H1 (cell line): ENCODE data around the gene SGMS2. TPM values are rescaled to one million over a fixed set of nuclear protein-coding genes. Genes with fewer than 3 reads are reported as not detected.
A peak's percentile ranks its signal among the peaks of the same experiment; 100 is the strongest.

Experiments used
- CTCF ChIA-PET: fragments of 300-600 bp; sonication (Branson Sonifier 250); formaldehyde crosslinking; loops from one replicate; lab custom pipeline; 2021; ENCODE audit not compliant: partially characterized antibody; lab: Charles Lee
- POLR2A ChIA-PET: fragments of 300-600 bp; sonication (Branson Sonifier 250); formaldehyde crosslinking; loops from one replicate; lab custom pipeline; 2021; ENCODE audit warnings: inconsistent platforms; ENCODE audit not compliant: partially characterized antibody; lab: Charles Lee
- DNase-seq, 2 experiments: peaks; one replicate each; pipeline versions ENCODE4 v3.0.0 to v3.0.0-alpha.2; 2010 to 2022; ENCODE audit warnings: low spot score in 2 of 2, low read depth in 1 of 2, mixed read lengths in 1 of 2
- FAIRE-seq: peaks from 2 replicates; lab custom pipeline; 2011; peaks lifted over from hg19 to GRCh38; lab: Jason Lieb, UNC
- H2AFZ ChIP-seq: 2 replicates; pipeline ENCODE4 v1.8.1; 2012; ENCODE audit warnings: low read length, inconsistent platforms
- H2AK5ac ChIP-seq: 2 replicates; pipeline ENCODE4 v1.6.1; 2013; ENCODE audit warnings: low read depth, low read length
- H2BK120ac ChIP-seq: replicated peaks from 2 replicates; pipeline ENCODE3; 2013; ENCODE audit warnings: low read depth, low read length, inconsistent platforms
- H2BK12ac ChIP-seq: 2 replicates; pipeline ENCODE4 v1.6.1; 2013; ENCODE audit warnings: low read depth, low read length
- H2BK15ac ChIP-seq: 2 replicates; pipeline ENCODE4 v1.6.1; 2013; ENCODE audit warnings: low read length
- H2BK20ac ChIP-seq: 2 replicates; pipeline ENCODE4 v1.6.1; 2013; ENCODE audit warnings: low read length
- H2BK5ac ChIP-seq: 2 replicates; pipeline ENCODE4 v1.6.1; 2013; ENCODE audit warnings: low read depth, low read length
- H3K14ac ChIP-seq: 2 replicates; pipeline ENCODE4 v1.6.1; 2013; ENCODE audit warnings: inconsistent platforms; ENCODE audit not compliant: insufficient read length
- H3K18ac ChIP-seq: 2 replicates; pipeline ENCODE4 v1.6.1; 2013; ENCODE audit warnings: low read length; ENCODE audit errors: extremely low read depth
- H3K23ac ChIP-seq: 2 replicates; pipeline ENCODE4 v1.6.1; 2013; ENCODE audit warnings: inconsistent platforms; ENCODE audit not compliant: insufficient read length
- H3K23me2 ChIP-seq: 2 replicates; pipeline ENCODE4 v1.6.1; 2013; ENCODE audit warnings: low read depth, low read length
- H3K27ac ChIP-seq: 2 replicates; pipeline ENCODE4 v1.6.1; 2011; ENCODE audit warnings: low read depth, low read length, inconsistent platforms
- H3K27me3 ChIP-seq, 4 experiments: replicated peaks in 1 of 4; 1 replicate in 1 of 4; 2 replicates in 3 of 4; pipeline versions ENCODE4 v1.6.1 to v1.8.1; 2011 to 2013; ENCODE audit warnings: low read length in 3 of 4, mild to moderate bottlenecking in 3 of 4, inconsistent platforms in 2 of 4, mixed read lengths in 2 of 4, moderate library complexity in 1 of 4; ENCODE audit not compliant: control insufficient read depth in 3 of 4, insufficient read depth in 3 of 4; ENCODE audit errors: extremely low read depth in 1 of 4
- H3K36me3 ChIP-seq, 4 experiments: 2 replicates each; pipeline versions ENCODE4 v1.6.1 to v1.8.1; 2011 to 2013; ENCODE audit warnings: mild to moderate bottlenecking in 4 of 4, low read length in 3 of 4, moderate library complexity in 2 of 4, control low read depth in 1 of 4, inconsistent platforms in 1 of 4; ENCODE audit not compliant: insufficient read depth in 4 of 4, control insufficient read depth in 2 of 4
- H3K4ac ChIP-seq: replicated peaks from 2 replicates; pipeline ENCODE3; 2013; ENCODE audit warnings: low read length, low read depth, mixed read lengths, inconsistent platforms; ENCODE audit not compliant: insufficient read length
- H3K4me1 ChIP-seq, 4 experiments: replicated peaks in 1 of 4; 1 replicate in 1 of 4; 2 replicates in 3 of 4; pipeline versions ENCODE4 v1.6.1 to v1.8.1; 2011 to 2013; ENCODE audit warnings: low read length in 3 of 4, inconsistent platforms in 2 of 4, mixed read lengths in 1 of 4; ENCODE audit not compliant: insufficient read depth in 4 of 4, control insufficient read depth in 3 of 4
- H3K4me2 ChIP-seq, 2 experiments: 2 replicates each; pipeline versions ENCODE4 v1.6.1 to v1.8.1; 2011 to 2013; ENCODE audit warnings: low read depth in 2 of 2, low read length in 2 of 2, control low read depth in 1 of 2, inconsistent platforms in 1 of 2, mild to moderate bottlenecking in 1 of 2; ENCODE audit not compliant: insufficient read depth in 1 of 2
- H3K4me3 ChIP-seq, 4 experiments: fragments of 200-600, 300-600 bp in 1 of 4; sonication (generic), shearing (Covaris generic), sonication (Bioruptor Twin) in 1 of 4; 2 replicates each; pipeline versions ENCODE4 v1.5.1 to v1.8.1; 2011 to 2016; ENCODE audit warnings: low read length in 4 of 4, low read depth in 3 of 4, control low read depth in 2 of 4, inconsistent platforms in 2 of 4, mild to moderate bottlenecking in 2 of 4, mixed read lengths in 1 of 4, moderate library complexity in 1 of 4; ENCODE audit not compliant: insufficient read depth in 2 of 4; ENCODE audit errors: extremely low read depth in 1 of 4
- H3K56ac ChIP-seq: replicated peaks from 2 replicates; pipeline ENCODE3; 2013; ENCODE audit warnings: low read depth, mild to moderate bottlenecking, mixed read lengths, low read length, inconsistent platforms; ENCODE audit not compliant: insufficient read length
- H3K79me1 ChIP-seq: 2 replicates; pipeline ENCODE4 v1.6.1; 2013; ENCODE audit warnings: low read depth, low read length, control low read depth
- H3K79me2 ChIP-seq, 2 experiments: 2 replicates each; pipeline versions ENCODE4 v1.6.1 to v1.8.1; 2012 to 2013; ENCODE audit warnings: low read length in 2 of 2, mild to moderate bottlenecking in 2 of 2, inconsistent platforms in 1 of 2; ENCODE audit not compliant: insufficient read depth in 2 of 2, control insufficient read depth in 1 of 2
- H3K9ac ChIP-seq, 4 experiments: replicated peaks in 1 of 4; 1 replicate in 1 of 4; 2 replicates in 3 of 4; pipeline versions ENCODE4 v1.6.1 to v1.8.1; 2011 to 2013; ENCODE audit warnings: low read depth in 3 of 4, low read length in 3 of 4, control low read depth in 2 of 4, mild to moderate bottlenecking in 2 of 4, moderate library complexity in 2 of 4, inconsistent platforms in 1 of 4; ENCODE audit errors: extremely low read depth in 1 of 4
- H3K9me3 ChIP-seq, 2 experiments: 2 replicates each; pipeline versions ENCODE4 v1.6.1 to v1.8.1; 2012 to 2013; ENCODE audit warnings: mild to moderate bottlenecking in 2 of 2, moderate library complexity in 2 of 2, control low read depth in 1 of 2, inconsistent platforms in 1 of 2, low read depth in 1 of 2, low read length in 1 of 2, mixed read lengths in 1 of 2; ENCODE audit not compliant: insufficient read depth in 2 of 2
- H4K20me1 ChIP-seq, 2 experiments: replicated peaks in 1 of 2; 2 replicates each; pipeline versions ENCODE3 to v1.8.1; 2011 to 2013; ENCODE audit warnings: inconsistent platforms in 2 of 2, low read length in 2 of 2, mild to moderate bottlenecking in 1 of 2; ENCODE audit not compliant: insufficient read depth in 2 of 2, control insufficient read depth in 1 of 2
- H4K5ac ChIP-seq: 2 replicates; pipeline ENCODE4 v1.6.1; 2013; ENCODE audit warnings: low read length, low read depth, mixed read lengths, inconsistent platforms; ENCODE audit not compliant: insufficient read length
- H4K8ac ChIP-seq: 2 replicates; pipeline ENCODE4 v1.8.0; 2013; ENCODE audit warnings: mild to moderate bottlenecking, moderate library complexity, low read length, inconsistent platforms; ENCODE audit not compliant: insufficient read depth; ENCODE audit errors: extremely low read depth
- H4K91ac ChIP-seq: replicated peaks from 2 replicates; pipeline ENCODE3; 2013; ENCODE audit warnings: low read length, mixed read lengths, inconsistent platforms; ENCODE audit not compliant: insufficient read length
- CBX8 ChIP-seq: fragments of 300-800, 300-1000 bp; sonication (generic); IDR thresholded peaks from 2 replicates; pipeline ENCODE4 v1.7.1; 2016; ENCODE audit warnings: low read depth, low read length, borderline replicate concordance
- EGR1 ChIP-seq: IDR thresholded peaks from 2 replicates; pipeline ENCODE4 v1.6.1; 2011; ENCODE audit warnings: low read depth, low read length, borderline replicate concordance
- EP300 ChIP-seq, 2 experiments: IDR thresholded peaks; 1 replicate in 1 of 2; 2 replicates in 1 of 2; pipeline ENCODE4 v1.6.1; 2011 to 2012; ENCODE audit warnings: low read depth in 2 of 2, low read length in 2 of 2, mild to moderate bottlenecking in 2 of 2, borderline replicate concordance in 1 of 2, inconsistent platforms in 1 of 2, moderate library complexity in 1 of 2
- KDM1A ChIP-seq: fragments of 200-600, 300-600 bp; sonication (generic); IDR thresholded peaks from 2 replicates; pipeline ENCODE4 v1.7.1; 2016; ENCODE audit warnings: mild to moderate bottlenecking, low read length, borderline replicate concordance
- KDM5A ChIP-seq: fragments of 200-600 bp; IDR thresholded peaks from 2 replicates; pipeline ENCODE4 v1.7.1; 2012; ENCODE audit warnings: mild to moderate bottlenecking, low read length, inconsistent platforms, mixed read lengths
- POU5F1 ChIP-seq: IDR thresholded peaks from 2 replicates; pipeline ENCODE4 v1.6.1; 2011; ENCODE audit warnings: low read depth, mild to moderate bottlenecking, low read length, moderate library complexity
- SIN3A ChIP-seq, 2 experiments: IDR thresholded peaks in 1 of 2; conservative IDR thresholded peaks in 1 of 2; 2 replicates each; pipeline ENCODE4 v1.6.1; 2011 to 2012; ENCODE audit warnings: low read length in 2 of 2, improper control_type of control experiment in 1 of 2, low read depth in 1 of 2, mild to moderate bottlenecking in 1 of 2
- WGBS, 2 experiments: shearing (Covaris generic) in 1 of 2; methylation state at CpG; one replicate each; pipeline versions ENCODE4 v1.1.6 to v1.1.7; 2013 to 2015; ENCODE audit warnings: low lambda C conversion rate in 2 of 2, mixed read lengths in 2 of 2, inconsistent platforms in 1 of 2, low coverage in 1 of 2, missing lambda C conversion rate in 1 of 2; ENCODE audit not compliant: insufficient replicate concordance in 2 of 2, insufficient coverage in 1 of 2, insufficient read length in 1 of 2; ENCODE audit errors: extremely low coverage in 1 of 2, missing lambda C conversion rate in 1 of 2; 5-methylcytosine and 5-hydroxymethylcytosine counted together
- polyA plus RNA-seq, 7 experiments: library from polyadenylated mRNA; depleted of rRNA in 3 of 7; stranded (reverse) in 5 of 7; unstranded in 2 of 7; fragments of >200 nt in 5 of 7; fragments of 200-250 nt in 2 of 7; gene quantifications; 1 replicate in 5 of 7; 2 replicates in 1 of 7; 4 replicates in 1 of 7; pipeline versions ENCODE4 v1.2.1 to v1.2.3, GENCODE V29; 2011 to 2013; ENCODE audit warnings: missing spikeins in 2 of 7, mixed read lengths in 2 of 7
- total RNA-seq: library from RNA; stranded (reverse); fragmentation: NEBNext Ultra II Directional; extraction: Animal tissue kit (Norgen Biotek cat#: 25700); gene quantifications from 2 replicates; pipeline ENCODE4 v1.2.1, GENCODE V29; 2021
- TF ChIP-seq, protein P1 (sequence below): IDR thresholded peaks from 2 replicates; pipeline ENCODE4 v1.6.1; 2012; ENCODE audit warnings: inconsistent platforms

Gene SGMS2
- total and polyA plus RNA-seq, 2 of the 8 experiments (the other 6 are each of a cell fraction or from before 2014, with no cell fraction given): 0.04 to 1.3 TPM

GRCh38 chr4:107870236-107870635 is 45.5 kb downstream of the SGMS2 start:
- no peak overlapping the region for H3K27ac ChIP-seq
- no peak for FAIRE-seq
- POLR2A ChIA-PET: no interaction called here
- H3K4ac ChIP-seq: no peak overlapping the region
- no peak overlapping the region for H4K8ac ChIP-seq
- no peak overlapping the region for H3K4me2 ChIP-seq
- DNase-seq: no peak
- H2AK5ac ChIP-seq: no peak overlapping the region
- H4K91ac ChIP-seq: no peak overlapping the region
- H4K5ac ChIP-seq: no peak overlapping the region
- no peak overlapping the region for H3K18ac ChIP-seq
- H3K79me1 ChIP-seq: no peaks in the 10 kb centered on the region
- no peaks in the 10 kb centered on the region for H3K23me2 ChIP-seq
- H3K36me3 ChIP-seq: no peaks in the 10 kb centered on the region
- H3K4me1 ChIP-seq: no peaks in the 10 kb centered on the region
- H2BK20ac ChIP-seq: no peak overlapping the region
- CTCF ChIA-PET: interaction anchor here (1.0 kb wide), 1 partner anchor 12 kb away, joined by 4 read pairs; no protein-coding TSS in a partner anchor
- H3K23ac ChIP-seq: no peak overlapping the region
- H2AFZ ChIP-seq: no peak overlapping the region
- 93 to 100% methylated on average over 2 to 6 of the region's 6 CpGs for WGBS, 2 experiments
- H3K9me3 ChIP-seq: no peaks in the 10 kb centered on the region
- no peak overlapping the region for H3K14ac ChIP-seq
- H3K4me3 ChIP-seq: no peak overlapping the region
- H3K56ac ChIP-seq: peak overlapping the region; percentile 64
- H3K27me3 ChIP-seq: no peaks in the 10 kb centered on the region
- H2BK15ac ChIP-seq: no peak overlapping the region
- no peak overlapping the region for H2BK5ac ChIP-seq
- no peak overlapping the region for H2BK12ac ChIP-seq
- H4K20me1 ChIP-seq: no peaks in the 10 kb centered on the region
- no peak overlapping the region for H2BK120ac ChIP-seq
- H3K79me2 ChIP-seq: no peaks in the 10 kb centered on the region
- H3K9ac ChIP-seq: no peak overlapping the region
- TF ChIP-seq SIN3A (conservative IDR thresholded peaks at IDR 0.05 in 1 of 2, IDR thresholded peaks at IDR 0.05 in 1 of 2; ENCODE audit: low read depth in 1 of 2, low read length in 2 of 2) (no peak), POU5F1 (no peak), EP300 (IDR thresholded peaks at IDR 0.05; ENCODE audit: borderline replicate concordance in 1 of 2, low read depth in 2 of 2, low read length in 2 of 2) (no peak), EGR1 (no peak), KDM1A (no peak), KDM5A (no peak), CBX8 (no peak)
- TF ChIP-seq, protein P1, sequence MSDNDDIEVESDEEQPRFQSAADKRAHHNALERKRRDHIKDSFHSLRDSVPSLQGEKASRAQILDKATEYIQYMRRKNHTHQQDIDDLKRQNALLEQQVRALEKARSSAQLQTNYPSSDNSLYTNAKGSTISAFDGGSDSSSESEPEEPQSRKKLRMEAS: no peak
